ENCODE results near the gene SKP1. TPM values are rescaled to one million over a fixed set of nuclear protein-coding genes. Genes with fewer than 3 reads are reported as not detected.
A peak's percentile ranks its signal among the peaks of the same experiment; 100 is the strongest.

The SKP1 gene
- total RNA-seq, 4 donors from 2014 or later: 121 to 219 (median 211) TPM

GRCh38 chr5:134188092-134188491, 11.3 kb upstream of the SKP1 start:
- TF ChIP-seq, protein P1, sequence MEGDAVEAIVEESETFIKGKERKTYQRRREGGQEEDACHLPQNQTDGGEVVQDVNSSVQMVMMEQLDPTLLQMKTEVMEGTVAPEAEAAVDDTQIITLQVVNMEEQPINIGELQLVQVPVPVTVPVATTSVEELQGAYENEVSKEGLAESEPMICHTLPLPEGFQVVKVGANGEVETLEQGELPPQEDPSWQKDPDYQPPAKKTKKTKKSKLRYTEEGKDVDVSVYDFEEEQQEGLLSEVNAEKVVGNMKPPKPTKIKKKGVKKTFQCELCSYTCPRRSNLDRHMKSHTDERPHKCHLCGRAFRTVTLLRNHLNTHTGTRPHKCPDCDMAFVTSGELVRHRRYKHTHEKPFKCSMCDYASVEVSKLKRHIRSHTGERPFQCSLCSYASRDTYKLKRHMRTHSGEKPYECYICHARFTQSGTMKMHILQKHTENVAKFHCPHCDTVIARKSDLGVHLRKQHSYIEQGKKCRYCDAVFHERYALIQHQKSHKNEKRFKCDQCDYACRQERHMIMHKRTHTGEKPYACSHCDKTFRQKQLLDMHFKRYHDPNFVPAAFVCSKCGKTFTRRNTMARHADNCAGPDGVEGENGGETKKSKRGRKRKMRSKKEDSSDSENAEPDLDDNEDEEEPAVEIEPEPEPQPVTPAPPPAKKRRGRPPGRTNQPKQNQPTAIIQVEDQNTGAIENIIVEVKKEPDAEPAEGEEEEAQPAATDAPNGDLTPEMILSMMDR (IDR thresholded peaks at IDR 0.05): no peak
- ATAC-seq (ENCODE audit: low FRiP score) (no peak), DNase-seq (ENCODE audit: low spot score) (no peak)

GRCh38 chr5:134184155-134185135, 7.7 kb upstream of the SKP1 start:
- ATAC-seq (ENCODE audit: low FRiP score) (peak; percentile 72), DNase-seq (ENCODE audit: low spot score) (peak; percentile 68)
- TF ChIP-seq, protein P1 (IDR thresholded peaks at IDR 0.05): peak in 1 of 3 donors; percentile 42

DNA sequence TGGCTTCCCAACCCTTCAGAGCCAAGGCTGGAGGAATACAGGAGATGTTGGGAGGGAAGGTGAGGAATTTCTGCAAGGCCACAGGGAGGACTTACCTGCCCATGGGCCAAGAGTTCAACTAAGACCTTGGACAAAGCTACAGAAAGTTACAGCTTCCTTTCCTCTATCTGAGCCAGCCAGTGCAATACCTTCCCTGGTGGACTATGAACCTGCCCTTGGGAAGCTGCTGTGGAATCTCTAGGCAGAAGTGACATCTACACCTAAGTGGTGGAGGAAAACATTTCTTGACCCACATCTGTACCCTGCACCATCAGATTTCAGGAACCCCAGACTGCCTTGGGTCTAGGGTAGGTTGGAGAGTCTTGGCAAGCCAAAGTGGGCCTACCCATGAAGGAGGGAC, 6.7 kb upstream of the SKP1 start:
- DNase-seq (ENCODE audit: low spot score): no peak
- TF ChIP-seq, protein P1 (IDR thresholded peaks at IDR 0.05): no peak
- no peak for ATAC-seq (ENCODE audit: low FRiP score)

DNA sequence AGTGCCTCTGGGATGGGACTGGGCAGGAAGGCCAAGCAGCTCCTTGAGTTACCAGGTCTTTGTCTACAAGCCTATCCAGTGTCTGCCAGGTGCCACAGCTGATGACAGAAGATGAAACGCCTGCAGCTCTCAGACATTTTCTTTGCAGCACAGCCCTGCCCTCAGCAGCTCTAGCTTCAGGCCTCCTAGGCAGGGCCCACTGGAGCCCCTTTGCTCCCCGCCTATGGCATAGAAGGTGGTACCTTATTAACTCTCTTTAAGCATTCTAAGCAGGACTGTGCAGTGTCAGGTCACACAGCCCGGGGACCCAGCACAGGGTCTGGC, 1.3 kb upstream of the SKP1 start:
- ATAC-seq (ENCODE audit: low FRiP score): no peak
- DNase-seq (ENCODE audit: low spot score): no peak
- TF ChIP-seq, protein P1 (IDR thresholded peaks at IDR 0.05): no peak

- DNase-seq (ENCODE audit: low spot score) (peak; percentile 35), ATAC-seq (ENCODE audit: low FRiP score) (peak; percentile 54)
- TF ChIP-seq, protein P1 (IDR thresholded peaks at IDR 0.05): no peak
Observed at GRCh38 chr5:134177369-134178095, 782 bp upstream of the SKP1 start.

DNA sequence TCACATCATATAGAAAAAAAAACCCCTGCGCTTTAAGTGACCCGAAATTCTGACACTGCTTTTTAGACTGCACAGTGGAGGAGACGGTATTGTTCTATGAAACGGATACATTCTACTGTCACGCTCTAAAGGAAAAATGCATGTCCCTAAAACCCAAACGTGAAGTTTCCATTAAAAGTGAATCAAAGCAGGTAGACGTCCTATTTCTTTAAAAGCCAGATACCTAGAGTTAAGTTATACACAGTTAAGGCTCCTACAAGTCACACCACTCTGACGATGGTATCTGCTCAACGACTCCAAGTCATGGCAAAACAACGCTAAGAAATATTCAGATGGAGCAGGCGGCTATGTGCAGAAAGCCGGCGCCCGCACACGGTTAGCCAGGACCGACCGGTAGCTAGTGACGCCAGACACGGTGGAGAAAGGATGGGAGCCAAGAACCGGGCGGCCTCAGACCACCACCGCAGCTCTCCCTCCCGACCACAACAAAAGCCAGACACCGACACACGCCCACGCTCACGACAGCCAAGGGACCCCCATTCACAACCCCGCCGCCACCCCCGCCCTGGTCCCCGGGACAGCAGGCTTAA, 734 bp downstream of the SKP1 start:
- DNase-seq (ENCODE audit: low spot score): no peak
- TF ChIP-seq, protein P1 (IDR thresholded peaks at IDR 0.05): no peak
- peak; percentile 2 for ATAC-seq (ENCODE audit: low FRiP score)
